Measurements from ENCODE around the gene PCDHB14. TPM values are rescaled to one million over a fixed set of nuclear protein-coding genes. Genes with fewer than 3 reads are reported as not detected.
"Not testable (repeated sequence)": the region's sequence is repeated elsewhere in the genome, so short reads cannot be mapped to it uniquely, and the experiment has no call there.

Gene PCDHB14
- total RNA-seq, 6 experiments from 2014 or later: 0.44 to 1.0 (median 0.86) TPM

DNA sequence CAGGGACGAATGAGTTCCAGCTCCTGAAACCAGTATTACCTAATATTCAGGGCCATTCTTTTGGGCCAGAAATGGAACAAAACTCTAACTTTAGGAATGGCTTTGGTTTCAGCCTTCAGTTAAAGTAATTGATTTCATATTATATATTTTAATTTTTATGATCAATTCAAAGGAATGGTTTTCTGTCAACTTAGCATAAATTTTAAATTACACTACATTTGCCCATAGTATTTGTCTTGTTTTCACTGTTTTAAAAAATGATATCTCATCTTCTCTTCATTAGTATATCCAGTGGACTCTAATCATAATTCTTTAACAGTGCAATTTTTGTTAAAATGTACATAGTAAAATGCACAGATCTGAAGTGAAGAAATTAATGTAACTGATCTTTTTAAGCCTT, 42.8 kb upstream of the PCDHB14 start:
- Histone ChIP-seq H3K27me3 (peaks cover 0 to 6% of the 10 kb centered on the region in 2 donors), H3K4me3 (no peak overlapping the region), H3K4me1 (no peaks in the 10 kb centered on the region), H3K36me3 (no peaks in the 10 kb centered on the region), H3K9me3 (no peaks in the 10 kb centered on the region), H3K27ac (no peak overlapping the region)
- DNase-seq: no peak
- intact Hi-C loops (cut with DNase I): no loop called here
- TF ChIP-seq, protein P1, sequence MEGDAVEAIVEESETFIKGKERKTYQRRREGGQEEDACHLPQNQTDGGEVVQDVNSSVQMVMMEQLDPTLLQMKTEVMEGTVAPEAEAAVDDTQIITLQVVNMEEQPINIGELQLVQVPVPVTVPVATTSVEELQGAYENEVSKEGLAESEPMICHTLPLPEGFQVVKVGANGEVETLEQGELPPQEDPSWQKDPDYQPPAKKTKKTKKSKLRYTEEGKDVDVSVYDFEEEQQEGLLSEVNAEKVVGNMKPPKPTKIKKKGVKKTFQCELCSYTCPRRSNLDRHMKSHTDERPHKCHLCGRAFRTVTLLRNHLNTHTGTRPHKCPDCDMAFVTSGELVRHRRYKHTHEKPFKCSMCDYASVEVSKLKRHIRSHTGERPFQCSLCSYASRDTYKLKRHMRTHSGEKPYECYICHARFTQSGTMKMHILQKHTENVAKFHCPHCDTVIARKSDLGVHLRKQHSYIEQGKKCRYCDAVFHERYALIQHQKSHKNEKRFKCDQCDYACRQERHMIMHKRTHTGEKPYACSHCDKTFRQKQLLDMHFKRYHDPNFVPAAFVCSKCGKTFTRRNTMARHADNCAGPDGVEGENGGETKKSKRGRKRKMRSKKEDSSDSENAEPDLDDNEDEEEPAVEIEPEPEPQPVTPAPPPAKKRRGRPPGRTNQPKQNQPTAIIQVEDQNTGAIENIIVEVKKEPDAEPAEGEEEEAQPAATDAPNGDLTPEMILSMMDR (IDR thresholded peaks at IDR 0.05): no peak
- ATAC-seq: no peak
- WGBS (ENCODE audit: insufficient coverage, low coverage, low lambda C conversion rate, missing lambda C conversion rate): no CpG with 5 or more reads among the region's 1 CpG

GRCh38 chr5:141182248-141182647, 40.9 kb upstream of the PCDHB14 start, which contains the start of gene PCDHB16:
Gene PCDHB16 (plus strand): TSS chr5:141182387. CDS start chr5:141182560, 173 bp downstream.
- WGBS (ENCODE audit: insufficient coverage, low coverage, low lambda C conversion rate, missing lambda C conversion rate): 11% methylated on average over 12 of the region's 13 CpGs
- intact Hi-C loops (cut with DNase I): no loop called here
- TF ChIP-seq POLR2A (IDR thresholded peaks at IDR 0.05): no peak
- TF ChIP-seq, protein P1 (IDR thresholded peaks at IDR 0.05): peak in 3 of 4 donors; percentile 5 to 26 (median 15)
- Histone ChIP-seq H3K9me3 (no peaks in the 10 kb centered on the region), H3K27ac (no peak within 1 kb of the TSS), H3K36me3 (no peaks in the 10 kb centered on the region), H3K4me3 (no peak within 1 kb of the TSS), H3K4me1 (no peaks in the 10 kb centered on the region), H3K27me3 (peaks cover 0 to 3% of the 10 kb centered on the region in 2 donors)
- ATAC-seq: peak in 1 of 4 donors; percentile 51
- DNase-seq: no peak

DNA sequence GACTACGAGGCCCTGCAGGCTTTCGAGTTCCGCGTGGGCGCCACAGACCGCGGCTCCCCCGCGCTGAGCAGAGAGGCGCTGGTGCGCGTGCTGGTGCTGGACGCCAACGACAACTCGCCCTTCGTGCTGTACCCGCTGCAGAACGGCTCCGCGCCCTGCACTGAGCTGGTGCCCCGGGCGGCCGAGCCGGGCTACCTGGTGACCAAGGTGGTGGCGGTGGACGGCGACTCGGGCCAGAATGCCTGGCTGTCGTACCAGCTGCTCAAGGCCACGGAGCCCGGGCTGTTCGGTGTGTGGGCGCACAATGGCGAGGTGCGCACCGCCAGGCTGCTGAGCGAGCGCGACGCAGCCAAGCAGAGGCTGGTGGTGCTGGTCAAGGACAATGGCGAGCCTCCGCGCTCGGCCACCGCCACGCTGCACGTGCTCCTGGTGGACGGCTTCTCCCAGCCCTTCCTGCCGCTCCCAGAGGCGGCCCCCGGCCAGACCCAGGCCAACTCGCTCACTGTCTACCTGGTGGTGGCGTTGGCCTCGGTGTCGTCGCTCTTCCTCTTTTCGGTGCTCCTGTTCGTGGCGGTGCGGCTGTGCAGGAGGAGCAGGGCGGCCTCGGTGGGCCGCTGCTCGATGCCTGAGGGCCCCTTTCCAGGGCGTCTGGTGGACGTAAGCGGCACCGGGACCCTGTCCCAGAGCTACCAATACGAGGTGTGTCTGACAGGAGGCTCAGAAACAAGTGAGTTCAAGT, 38.9 kb upstream of the PCDHB14 start:
- H3K4me1 ChIP-seq; DNase-seq; ATAC-seq; H3K27ac ChIP-seq; H3K36me3 ChIP-seq; H3K4me3 ChIP-seq; intact Hi-C loops (cut with DNase I); H3K27me3 ChIP-seq; H3K9me3 ChIP-seq: not testable (repeated sequence)
- 23% methylated on average over 12 of the region's 69 CpGs for WGBS (ENCODE audit: insufficient coverage, low coverage, low lambda C conversion rate, missing lambda C conversion rate)

- no peaks in the 10 kb centered on the region for H3K27me3 ChIP-seq
- no peak within 1 kb of the TSS for H3K4me3 ChIP-seq
- ATAC-seq (no peak), DNase-seq (no peak)
- no peaks in the 10 kb centered on the region for H3K36me3 ChIP-seq
- no peak for TF ChIP-seq POLR2A (IDR thresholded peaks at IDR 0.05)
- TF ChIP-seq, protein P1 (IDR thresholded peaks at IDR 0.05): peak in 2 of 4 donors; percentile 15 to 17
- H3K9me3 ChIP-seq: no peaks in the 10 kb centered on the region
- H3K27ac ChIP-seq: no peak within 1 kb of the TSS
- H3K4me1 ChIP-seq: no peaks in the 10 kb centered on the region
- intact Hi-C loops (cut with DNase I): no loop called here
- 19% methylated on average over 7 of the region's 9 CpGs for WGBS (ENCODE audit: insufficient coverage, low coverage, low lambda C conversion rate, missing lambda C conversion rate)
These were observed 36.1 kb upstream of the PCDHB14 start, which contains the start of gene PCDHB9 for GRCh38 chr5:141186897-141187512. Gene PCDHB9 (plus strand): TSS chr5:141187161. CDS start chr5:141187319, 158 bp downstream.

DNA sequence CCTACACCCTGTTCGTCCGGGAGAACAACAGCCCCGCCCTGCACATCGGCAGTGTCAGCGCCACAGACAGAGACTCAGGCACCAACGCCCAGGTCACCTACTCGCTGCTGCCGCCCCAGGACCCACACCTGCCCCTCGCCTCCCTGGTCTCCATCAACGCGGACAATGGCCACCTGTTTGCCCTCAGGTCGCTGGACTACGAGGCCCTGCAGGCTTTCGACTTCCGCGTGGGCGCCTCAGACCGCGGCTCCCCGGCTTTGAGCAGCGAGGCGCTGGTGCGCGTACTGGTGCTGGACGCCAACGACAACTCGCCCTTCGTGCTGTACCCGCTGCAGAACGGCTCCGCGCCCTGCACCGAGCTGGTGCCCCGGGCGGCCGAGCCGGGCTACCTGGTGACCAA, 34.5 kb upstream of the PCDHB14 start:
- DNase-seq; intact Hi-C loops (cut with DNase I); H3K27me3 ChIP-seq; H3K9me3 ChIP-seq; H3K36me3 ChIP-seq; H3K4me3 ChIP-seq; H3K27ac ChIP-seq; H3K4me1 ChIP-seq; ATAC-seq: not testable (repeated sequence)
- no CpG with 5 or more reads among the region's 37 CpGs for WGBS (ENCODE audit: insufficient coverage, low coverage, low lambda C conversion rate, missing lambda C conversion rate)

DNA sequence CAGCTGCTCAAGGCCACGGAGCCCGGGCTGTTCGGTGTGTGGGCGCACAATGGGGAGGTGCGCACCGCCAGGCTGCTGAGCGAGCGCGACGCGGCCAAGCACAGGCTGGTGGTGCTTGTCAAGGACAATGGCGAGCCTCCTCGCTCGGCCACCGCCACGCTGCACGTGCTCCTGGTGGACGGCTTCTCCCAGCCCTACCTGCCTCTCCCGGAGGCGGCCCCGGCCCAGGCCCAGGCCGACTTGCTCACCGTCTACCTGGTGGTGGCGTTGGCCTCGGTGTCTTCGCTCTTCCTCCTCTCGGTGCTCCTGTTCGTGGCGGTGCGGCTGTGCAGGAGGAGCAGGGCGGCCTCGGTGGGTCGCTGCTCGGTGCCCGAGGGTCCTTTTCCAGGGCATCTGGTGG, 34.0 kb upstream of the PCDHB14 start:
- H3K4me3 ChIP-seq; H3K27me3 ChIP-seq; H3K9me3 ChIP-seq; H3K36me3 ChIP-seq; DNase-seq; intact Hi-C loops (cut with DNase I); H3K4me1 ChIP-seq; H3K27ac ChIP-seq; ATAC-seq: not testable (repeated sequence)
- 35% methylated on average over 7 of the region's 35 CpGs for WGBS (ENCODE audit: insufficient coverage, low coverage, low lambda C conversion rate, missing lambda C conversion rate)
